Activated naive CD4-positive, alpha-beta T cell (primary cell): Measurements from ENCODE around the gene COX4I2.
A peak's percentile ranks its signal among the peaks of the same experiment; 100 is the strongest.
"Not testable (repeated sequence)": the region's sequence is repeated elsewhere in the genome, so short reads cannot be mapped to it uniquely, and the experiment has no call there.

Source experiments
- DNase-seq, 4 experiments: peaks; one replicate each; lab custom pipeline; 2025; lab: John Stamatoyannopoulos, UW

COX4I2 gene

DNA sequence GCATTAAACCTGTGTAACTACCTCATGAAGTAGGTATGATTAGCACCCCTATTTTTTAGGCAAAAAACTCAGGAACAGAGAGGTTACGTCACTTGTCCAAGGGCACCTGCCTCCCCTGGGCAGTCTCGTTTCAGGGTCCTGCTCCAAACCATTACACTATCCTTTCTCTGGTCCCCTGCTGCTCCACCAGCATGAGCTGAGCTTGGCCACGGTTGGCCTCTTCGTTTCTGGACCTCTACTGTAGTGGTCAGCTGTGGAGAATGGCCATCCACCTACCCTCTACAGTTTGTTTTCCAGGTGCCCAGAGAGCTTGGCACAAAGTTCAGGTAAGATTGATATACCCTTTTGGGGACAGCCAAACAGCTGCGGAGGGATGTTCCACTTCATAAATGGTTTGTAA is 16.8 kb downstream of the COX4I2 start:
- DNase-seq, result no peak

DNA sequence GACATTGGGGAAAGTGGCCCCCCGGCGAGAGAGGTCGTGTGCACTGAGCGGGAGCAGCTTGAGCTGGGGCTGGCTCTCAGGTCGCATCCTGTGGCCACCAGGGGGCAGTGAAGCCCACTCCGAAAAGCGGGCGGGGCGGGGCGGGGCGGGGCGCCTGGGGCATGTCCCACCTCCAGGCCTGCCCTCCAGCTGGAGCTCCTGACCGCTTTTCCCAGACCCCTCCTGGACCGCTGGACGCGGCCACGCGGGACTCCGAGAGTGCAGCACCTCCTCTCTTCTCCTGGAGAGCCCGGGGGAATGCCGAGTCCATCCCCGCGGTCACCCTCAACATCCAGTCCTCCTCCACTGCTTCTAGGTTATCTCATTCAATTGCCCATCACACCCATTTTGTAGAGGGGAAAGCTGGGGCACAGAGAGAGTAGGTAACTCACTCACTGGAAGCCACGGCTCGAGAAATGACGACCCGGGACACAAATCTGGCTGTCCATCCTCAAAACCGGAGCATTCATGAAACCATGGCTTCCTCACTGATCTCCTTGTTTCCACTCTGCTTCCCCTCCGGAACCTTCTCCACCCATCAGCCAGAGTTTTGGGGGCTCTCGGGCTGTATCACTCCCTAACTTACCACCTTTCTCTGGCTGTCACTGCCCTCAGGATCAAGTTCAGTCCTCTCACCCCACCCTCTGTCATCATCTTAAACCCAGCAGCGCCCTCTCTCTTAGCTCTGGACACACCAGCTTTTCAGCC is 24.1 kb downstream of the COX4I2 start:
- DNase-seq, result peak; percentile 69 to 82 (median 78)

DNA sequence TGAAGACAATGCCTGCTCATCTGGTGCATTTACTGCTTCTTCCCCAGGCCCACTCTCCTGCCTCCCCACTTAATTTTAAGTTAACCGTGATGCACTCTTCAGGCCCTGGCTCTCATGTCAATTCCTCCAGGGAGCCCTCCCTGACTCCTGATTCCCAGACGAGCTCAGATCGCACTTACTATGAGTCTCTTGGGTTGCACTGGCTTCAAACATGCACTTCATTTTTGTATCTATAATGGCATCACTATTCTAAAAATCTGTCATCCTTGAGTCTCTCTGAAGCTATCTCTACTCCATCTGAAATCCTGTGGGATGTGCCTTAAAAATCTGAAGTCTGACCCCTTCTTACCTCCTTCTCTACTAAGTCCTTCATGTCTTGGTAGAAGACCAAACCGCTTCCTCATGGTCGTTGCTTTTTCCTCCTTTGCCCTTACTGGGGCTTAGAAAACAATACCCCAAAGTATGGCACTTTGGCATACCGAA is 24.7 kb downstream of the COX4I2 start:
- DNase-seq, result no peak

DNA sequence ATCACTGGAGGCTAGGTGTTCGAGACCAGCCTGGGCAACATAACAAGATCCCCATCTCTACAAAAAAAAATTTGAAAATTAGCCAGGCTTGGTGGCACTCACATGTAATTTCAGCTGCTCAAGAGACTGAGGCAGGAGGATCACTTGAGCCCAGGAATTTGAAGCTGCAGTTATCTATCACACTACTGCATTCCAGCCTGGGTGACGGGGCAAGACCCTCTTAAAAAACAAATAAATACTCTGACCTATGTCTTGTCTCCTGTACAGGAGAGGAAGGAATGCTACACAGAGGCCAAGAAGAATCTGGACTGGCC is 25.8 kb downstream of the COX4I2 start:
- no peak for DNase-seq

DNA sequence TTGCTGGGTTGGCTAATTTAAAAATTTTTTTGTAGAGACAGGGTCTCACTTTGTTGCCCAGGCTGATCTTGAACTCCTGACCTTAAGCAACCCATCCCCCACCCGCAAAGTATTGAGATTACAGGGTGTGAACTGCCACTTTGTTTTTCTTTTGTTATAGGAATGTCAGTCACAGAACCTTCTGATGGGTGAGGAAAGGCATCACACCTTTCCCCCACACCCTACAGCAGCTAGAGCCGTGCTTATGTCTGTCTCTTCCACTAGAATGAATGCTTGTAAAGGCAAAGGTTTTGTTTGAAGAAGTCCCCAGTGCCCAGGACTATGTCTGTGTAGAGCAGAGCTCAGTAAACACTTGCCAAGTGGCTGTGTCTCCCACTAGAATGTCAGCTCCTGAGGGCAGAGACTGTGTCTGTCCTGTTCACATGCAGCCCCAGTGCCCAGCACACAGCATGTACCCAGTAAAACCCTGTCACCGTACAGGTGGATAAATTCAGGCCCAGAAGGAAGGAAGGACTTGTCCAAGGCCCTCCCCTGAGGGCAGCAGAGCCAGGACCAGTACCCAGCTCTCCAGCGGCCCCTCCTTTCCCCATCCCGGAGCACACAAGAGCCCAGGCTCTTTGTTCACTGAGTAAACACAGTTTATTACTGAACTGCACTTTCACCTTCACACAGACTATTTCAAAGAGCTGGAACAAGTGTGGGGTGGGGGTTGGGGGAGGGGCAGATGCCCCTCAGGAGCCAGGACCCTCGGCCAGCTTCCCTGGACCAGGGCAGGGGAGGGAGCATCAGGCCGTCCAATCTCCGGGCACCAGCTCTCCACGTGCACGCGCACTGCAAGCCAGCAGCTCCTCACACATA is 26.4 kb downstream of the COX4I2 start:
- no peak for DNase-seq

DNA sequence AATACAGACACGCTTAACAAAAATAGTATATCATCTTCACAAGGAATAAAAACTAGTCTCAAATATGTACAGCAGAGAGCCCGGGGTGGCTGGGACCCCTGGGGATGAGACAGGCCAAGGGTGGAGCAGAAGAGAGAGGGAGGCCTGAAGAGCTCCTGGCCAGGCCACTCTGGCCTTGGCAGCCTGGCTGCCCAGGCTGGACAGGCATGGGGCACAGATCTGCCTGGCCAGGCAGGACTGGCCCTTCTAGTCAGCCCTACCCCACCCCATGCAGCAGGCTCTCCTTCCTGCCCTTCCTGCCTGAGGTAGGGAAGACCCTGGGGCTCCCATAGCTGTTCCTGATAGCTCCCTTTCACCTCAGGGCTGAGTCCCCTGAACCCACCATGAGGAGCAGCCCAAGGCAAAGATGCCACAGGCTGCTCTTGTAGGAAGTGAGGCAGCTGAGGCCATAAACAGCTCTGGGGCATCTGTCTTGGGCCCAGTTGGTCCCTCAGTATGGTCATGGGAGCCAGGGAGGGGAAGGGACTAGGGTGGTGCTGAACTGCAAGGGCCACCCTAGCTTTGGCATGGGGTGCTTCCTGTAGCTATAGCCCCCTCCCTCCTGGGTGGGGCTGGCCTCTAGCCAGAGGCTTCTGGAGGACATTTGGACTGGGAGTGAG is 27.1 kb downstream of the COX4I2 start:
- DNase-seq, result no peak

DNA sequence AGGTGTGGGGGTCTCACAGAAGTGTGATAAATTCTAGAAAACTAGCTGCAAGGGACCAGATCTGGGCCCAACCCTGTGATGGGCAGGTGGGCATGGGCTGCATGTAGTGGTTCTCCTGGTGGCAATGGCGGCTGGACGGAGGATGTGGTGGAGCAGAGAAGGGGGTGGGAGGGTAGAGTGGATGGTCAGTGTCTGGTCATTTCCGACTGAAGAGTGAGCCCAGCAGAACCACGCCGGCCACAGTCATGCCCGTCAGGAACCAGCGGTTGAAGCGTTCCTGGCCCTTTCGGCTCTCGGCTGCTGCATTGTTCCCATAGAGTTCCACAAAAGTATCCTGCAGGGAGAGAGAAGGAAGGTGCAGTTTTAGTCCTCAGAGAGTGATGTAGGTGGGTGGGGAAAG is 28.0 kb downstream of the COX4I2 start:
- no peak for DNase-seq

DNA sequence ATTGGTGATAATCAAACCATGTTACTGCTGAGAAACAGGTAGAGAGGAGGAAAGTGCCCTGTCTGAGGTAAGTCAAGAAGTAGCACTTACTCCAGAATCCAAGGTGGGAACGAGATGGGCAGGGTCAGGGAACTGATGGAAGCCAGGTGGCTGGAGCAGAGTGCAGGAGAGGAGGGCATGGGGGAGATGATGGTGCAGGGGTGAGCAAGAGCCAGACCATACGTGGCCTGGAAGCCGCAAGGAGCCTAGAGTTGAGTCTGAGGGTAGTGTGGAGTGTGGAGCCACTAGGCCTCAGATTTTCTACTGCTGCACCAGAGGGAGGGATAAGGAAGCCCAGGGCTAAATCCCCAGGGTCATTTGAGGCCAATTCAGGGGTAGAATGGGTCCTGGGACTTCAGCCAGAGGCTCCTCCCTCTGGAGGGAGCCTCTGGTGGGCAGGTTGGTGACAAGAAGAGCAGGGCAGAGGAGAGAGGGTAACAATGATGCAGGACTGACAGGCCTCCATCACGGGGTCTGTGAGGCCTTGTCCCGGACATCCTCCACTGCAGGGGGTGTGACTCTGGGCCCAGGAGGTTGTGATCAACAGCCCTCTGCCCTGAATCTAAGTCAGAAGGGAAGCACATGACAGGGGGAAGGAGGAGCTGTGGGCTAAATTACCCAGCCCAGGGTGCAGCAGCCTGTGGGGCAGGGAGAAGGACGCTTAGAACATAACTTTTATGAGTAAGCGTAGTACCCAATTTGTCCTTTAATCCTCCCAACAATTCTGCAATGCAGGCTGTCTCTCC is 28.7 kb downstream of the COX4I2 start:
- DNase-seq, result no peak

DNA sequence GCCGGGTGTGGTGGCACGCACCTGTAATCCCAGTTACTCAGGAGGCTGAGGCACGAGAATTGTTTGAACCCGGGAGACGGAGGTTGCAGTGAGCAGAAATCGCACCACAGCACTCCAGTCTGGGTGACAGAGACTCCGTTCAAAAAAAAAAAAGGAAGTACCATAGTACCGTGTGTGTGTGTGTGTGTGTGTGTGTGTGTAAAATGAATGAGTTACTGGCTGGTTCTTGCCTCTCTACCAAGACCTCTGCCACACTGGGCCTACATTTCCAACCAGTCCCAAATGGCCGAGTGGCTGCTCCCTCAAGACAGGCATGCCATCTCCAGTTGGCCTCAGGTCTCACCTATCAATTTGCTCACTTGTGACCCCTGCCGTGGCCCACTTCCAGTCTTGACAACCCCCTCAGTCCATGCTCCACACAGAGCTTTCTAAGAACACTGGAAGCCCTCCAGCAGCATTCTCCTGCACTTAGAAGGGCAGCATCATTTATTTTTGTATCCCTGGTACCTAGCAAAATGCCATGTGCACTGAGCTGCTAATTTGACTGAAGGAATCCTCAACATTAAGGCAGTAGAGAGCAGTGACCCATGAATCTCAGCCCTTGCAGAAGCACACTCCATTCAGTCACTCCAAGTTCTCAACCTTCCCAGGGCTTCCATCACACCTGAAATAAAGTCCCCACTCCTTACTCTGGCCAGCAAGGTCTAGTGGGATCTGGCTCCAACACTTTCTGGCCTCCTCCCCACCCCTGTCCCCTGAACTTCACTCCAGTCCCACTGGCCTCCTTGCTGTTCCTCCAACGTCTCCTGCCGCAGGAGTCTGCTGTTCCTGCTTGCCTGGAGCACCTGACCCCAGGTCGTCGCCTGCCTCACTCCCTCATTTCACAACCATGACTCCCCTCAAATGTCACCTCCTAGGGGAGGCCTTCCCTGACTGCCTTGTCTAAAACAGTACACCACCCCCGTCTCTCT is 29.9 kb downstream of the COX4I2 start:
- no peak for DNase-seq

DNA sequence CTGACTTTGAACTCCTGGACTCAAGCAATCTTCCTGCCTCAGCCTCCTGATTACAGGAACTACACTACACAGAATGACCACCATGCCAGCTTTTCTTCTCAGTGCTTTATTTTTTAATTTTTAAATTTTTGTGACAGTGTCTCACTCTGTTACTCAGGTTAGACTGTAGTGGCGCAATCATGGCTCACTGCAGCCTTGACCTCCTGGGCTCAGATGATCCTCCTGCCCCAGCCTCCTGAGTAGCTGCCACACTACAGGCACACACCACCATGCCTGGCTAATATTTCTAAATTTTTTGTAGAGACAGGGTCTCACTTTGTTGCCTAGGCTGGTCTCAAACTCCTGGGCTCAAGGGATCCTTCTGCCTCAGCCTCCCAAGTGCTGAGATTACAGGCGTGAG is 31.2 kb downstream of the COX4I2 start:
- DNase-seq, result not testable (repeated sequence)

DNA sequence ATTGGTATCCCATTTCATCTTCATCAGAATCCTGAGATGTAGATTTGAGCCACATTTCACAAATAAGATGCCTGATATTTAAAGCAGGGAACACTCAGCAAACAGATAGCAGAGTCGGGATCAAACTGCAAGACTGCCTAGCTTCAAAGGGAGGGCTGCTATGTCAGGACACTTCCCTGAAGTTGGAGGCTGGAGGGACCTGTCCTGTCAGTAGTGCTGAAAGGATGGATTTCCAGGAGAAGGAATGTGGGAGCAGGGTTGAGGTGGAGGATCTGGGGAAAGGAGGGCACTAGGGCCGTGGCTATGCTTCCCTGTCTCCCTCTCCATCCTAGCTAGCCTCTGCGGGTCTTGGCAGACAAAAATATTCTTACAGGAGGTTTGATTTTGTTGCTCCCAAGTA is 32.2 kb downstream of the COX4I2 start:
- no peak for DNase-seq

DNA sequence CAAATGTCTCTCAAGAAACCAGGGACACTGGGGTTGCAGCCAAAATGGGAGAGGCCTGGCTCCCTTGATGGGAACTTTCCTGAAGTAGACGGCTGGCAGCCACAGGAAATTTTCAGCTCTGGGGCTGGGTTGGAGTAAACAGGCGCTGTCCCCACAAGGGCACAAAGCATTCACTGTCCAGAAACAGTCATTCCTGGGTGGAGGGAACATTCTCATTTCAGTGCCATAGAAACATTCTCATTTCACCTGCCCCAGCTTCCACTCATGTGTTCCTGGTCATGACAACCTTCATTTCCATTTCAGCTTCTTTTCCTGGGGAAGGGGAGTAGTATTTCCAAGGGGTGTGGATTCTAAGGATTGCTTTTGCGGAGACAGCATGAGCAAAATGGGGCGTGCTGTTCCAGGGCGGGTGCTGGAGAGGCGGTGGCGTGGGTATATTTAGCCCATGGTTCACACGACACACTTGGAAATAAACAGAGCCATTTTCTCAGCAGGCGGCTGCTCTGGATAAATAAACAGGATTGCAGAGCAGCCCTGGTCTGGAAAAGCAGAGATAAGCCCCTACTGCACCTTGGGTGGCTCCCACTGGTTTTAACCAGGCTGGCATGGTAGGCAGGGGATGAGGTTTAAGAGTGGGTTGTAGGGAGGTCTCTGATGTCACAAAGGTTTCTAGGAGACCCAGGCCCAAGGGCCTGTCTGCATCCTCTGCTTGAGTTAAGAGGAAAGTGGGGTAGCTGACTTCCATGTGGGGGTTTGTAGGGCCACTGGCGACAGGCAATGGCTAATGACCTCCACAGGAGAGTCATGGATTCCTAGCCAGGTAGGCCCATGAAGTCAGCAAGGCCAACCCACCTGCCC is 32.9 kb downstream of the COX4I2 start:
- DNase-seq, result no peak

DNA sequence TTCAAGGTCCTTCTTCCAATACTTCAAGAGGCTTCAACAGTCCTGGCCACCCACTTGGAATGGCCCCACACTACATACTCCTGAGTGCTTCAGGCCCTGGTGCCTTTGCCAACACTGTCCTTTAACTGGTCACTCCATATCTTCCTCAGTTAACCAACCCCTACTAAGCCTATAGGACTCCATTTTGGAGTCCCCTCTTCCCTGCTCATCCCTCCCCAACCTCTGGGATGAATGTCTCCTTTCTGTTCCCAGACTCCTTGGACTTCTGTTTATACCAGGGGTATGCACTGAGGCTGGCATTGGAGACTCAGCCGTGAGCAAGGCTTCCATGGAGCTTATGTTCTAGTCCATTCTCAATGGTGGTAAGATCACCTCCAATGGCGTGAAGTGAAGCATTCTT is 33.6 kb downstream of the COX4I2 start:
- no peak for DNase-seq

DNA sequence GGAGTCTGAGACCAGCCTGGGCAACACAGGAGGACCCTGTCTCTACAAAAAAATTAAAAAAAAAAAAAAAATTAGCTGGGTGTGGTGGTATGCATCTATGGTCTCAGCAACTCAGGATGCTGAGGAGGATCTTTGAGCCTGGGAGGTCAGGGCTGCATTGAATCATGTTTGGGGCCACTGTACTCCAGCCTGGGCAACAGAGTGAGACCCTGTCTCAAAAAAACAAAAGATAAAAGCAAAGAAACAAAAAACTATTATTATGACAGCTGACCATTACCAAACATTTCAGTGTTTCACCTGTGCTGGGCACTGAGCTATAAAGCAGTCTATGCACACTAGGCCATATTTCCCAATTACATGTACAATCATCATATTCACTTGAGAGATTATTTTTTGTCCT is 35.7 kb downstream of the COX4I2 start:
- DNase-seq, result no peak

DNA sequence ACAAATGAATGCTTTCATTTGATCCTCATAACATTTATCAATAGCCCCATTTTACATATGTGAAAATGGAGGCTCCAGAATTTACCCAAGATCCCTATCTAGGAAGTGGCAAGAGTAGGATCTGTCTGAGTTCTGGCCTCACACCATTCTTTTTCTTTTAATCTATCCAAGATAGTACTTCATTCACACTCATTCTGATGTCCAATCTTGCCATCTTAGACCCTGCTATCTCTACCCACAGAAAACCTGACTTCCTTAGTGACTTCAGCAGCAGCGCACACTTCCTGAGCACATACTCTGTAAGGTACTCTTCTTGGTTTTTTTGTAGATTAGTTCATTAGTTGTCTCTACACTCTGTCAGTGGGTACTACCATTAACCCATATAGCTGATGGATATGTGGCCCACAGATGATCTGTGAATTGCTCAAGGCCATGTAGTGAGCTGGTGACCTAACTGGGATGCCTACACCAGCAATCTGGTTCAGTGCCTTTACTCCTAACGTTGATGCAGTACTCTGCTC is 36.3 kb downstream of the COX4I2 start:
- no peak for DNase-seq

DNA sequence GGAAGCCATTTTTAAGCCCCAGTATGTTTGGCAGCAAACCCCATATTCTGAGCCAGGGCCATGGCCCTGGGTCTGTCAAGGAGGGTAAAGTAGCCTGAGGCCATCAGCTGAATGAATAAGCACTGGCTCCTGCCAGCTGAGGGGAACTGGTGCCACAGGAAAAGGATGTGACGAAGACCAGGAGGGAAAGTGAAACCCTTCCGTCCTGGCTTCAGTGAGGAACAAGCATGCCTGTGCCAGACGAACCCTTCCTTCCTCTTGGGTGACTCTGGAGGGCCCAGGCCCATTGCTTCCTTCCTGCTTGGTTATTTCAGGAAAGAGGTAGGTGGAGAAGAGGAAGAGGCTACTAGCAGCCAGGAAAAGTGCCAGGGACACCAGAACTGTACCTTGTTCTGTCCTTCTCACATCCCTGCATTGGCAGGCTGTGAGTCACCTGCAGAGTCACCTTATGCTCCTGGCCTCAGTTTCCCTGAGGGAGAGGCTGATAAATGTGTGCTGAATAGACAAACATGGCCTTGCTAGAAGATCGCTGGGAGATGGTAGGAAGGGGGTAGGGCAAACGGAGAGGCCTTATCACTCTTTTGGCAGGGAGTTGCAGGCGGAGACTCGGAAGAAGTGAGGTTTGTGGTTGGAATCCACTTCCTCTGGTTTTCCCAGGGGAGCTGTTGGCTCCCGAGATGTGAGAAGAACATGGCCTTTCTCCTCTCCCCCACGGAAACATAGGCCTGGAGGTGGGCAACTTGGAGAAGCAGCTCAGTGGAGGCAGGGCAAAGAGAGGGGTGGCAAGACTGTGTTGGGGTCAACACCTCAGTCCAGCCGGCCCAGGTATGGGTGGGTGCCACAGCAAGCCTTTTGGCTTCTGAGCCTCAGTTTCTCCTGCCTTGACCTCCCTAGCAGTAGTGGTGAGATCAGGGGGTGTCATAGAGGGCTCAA is 37.4 kb downstream of the COX4I2 start:
- peak in 3 of 4 experiments; percentile 4 to 22 (median 10) for DNase-seq

DNA sequence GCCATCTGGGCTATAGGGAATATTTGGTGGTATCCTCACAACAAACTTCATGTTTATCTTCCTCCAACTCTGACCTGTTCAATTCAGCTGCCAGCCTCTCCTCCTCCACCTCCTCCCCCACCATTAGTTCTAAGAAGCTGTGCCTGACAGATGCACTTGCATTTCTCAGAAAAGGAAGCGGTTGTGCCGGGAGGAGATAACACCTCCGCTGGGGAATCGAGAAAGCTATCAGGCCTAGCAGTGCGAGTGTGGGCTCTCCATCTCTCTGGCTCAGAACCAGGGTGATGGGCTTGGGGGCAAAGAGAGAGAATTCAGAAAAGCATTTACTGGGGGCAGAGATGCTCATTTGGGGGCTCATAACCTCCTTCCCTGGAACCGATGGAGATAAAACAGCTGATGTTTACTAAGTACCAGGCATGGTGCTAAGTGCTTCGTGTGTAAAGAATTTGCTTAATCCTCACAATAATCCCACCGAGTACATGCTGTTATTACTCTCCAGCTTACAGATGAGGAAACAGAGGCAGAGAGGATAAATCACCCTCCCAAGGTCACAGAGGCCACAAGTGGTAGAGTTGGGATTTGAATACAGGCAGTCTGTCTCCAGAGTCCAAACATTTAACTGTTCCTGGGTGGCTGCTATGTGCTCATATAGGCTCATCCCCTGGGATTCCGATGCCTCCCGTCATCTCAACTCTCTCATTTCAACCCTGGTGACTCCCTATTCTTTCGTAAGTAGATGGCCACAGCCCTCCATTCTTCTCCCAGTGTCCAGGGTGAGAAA is 38.3 kb downstream of the COX4I2 start:
- DNase-seq, result peak in 3 of 4 experiments; percentile 3 to 20 (median 14)

DNA sequence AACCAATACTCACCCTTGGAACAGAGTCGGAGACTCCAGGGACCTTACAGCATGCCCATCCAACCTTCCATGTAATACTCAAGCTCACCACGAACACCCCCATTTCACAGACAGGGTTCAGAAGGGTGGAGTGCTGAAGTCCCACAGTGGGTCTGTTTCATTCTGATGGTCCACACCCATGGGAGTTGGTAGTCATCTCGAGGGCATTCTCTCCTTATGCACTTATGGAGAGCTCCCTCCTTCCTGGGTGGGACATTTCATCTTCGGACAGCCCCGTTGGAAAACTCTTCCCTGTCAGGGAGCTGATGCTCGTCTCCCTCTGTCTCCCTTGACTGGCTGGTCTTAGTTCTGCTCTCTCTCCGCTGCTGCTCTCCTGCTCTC is 38.9 kb downstream of the COX4I2 start:
- DNase-seq, result no peak
